Jurkat, Clone E6-1 (cell line): ENCODE measurements around the gene PAM16.
"Not testable (repeated sequence)": the region's sequence is repeated elsewhere in the genome, so short reads cannot be mapped to it uniquely, and the experiment has no call there.

Experiments used
- DNase-seq: peaks from one replicate; pipeline ENCODE4 v3.0.0-alpha.2; 2011; ENCODE audit warnings: low read depth, low spot score
- H3K4me3 ChIP-seq: 2 replicates; pipeline ENCODE4 v1.5.1; 2011; ENCODE audit warnings: mild to moderate bottlenecking, low read length, control low read depth, moderate library complexity

The PAM16 gene

DNA sequence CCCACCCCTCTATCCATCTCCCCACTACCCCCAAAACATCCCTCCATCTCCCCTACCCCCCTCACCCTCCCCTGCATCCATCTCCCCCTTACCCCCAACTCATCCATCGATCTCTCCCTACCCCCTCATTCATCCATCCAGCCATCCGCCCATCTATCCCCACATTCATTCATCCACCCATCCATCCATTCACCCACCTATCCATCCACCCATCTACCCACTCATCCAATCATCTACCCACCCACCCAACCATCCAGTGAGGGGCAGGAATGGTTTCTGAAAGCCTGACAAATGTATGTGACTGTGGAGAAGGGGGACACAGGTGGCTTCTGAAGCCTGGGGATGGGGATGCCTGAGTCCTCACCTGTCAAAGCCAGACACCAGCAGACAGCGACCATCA is 8.8 kb upstream of the PAM16 start:
- DNase-seq, result no peak
- H3K4me3 ChIP-seq, result no peak overlapping the region

DNA sequence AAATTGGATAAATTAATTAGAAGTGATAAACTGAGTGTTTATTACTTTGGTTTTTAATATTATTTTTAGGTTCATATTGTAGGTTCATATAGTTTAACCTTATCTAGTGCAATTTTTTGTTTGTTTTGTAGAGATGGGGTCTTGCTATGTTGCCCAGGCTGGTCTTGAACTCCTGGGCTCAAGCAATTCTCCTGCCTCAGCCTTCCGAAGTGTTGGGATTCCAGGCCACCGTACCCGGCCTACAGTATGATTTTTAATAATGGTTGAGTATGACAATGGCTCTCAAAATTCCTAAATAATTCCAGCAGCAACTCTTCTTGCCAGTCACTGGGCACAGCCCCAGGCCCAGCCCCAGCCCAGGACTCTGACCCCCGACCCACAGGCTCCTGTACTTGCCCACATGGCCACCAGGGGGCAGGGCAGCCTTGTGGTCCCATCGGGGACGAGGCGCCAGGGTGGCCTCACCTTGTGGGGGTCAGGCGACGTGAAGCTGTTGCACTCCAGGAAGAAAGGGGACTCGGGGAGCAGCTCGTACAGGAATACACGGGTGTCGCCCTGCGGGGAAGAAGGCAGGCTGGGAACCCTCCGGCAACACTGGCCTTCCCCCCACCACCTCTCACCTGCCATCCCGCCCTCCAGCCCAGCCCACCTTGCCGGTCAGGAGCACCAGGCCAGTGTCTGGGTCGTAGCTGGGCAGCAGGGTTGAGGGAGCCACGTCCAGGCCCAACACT is 7.9 kb upstream of the PAM16 start:
- H3K4me3 ChIP-seq, result no peak overlapping the region
- no peak for DNase-seq

DNA sequence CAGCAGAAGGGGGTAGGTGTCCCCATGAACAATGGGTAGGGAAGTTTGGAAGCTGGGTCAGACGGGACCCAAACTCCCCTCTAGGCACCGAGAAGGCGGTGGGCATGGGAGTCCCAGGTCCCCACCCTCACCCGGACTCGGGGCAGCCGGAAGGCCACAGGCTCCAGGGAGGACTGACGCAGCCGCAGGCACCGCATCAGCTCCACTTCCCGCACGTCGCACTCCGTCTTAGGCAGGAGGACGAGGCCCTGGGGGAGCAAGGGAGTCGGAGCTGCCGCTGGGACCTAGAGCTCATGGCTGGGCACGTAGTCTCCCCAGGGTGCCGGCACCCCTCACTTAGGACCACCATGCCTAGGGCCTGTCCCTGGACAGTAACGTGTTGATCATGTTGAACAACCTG is 7.1 kb upstream of the PAM16 start:
- no peak for DNase-seq
- H3K4me3 ChIP-seq, result no peak overlapping the region

DNA sequence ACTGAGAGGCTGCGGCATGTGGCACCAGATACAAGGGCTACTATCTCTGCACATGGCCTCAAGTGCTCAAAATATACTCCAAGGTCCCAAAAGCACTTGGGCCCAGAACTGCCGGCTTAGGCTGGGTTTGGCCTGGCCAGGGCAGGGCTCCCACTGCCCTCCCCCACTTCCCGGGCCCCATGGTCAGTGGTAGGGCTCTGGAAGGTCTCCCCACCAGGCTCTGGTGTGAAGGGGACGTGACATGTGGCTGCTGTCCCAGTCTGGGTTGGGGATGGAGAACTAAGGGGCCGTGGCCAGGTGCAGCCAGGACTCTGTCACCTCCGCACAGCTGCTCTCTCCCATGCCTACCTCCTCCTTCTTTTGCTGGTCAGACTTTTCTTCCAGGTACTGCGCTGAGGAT is 5.7 kb upstream of the PAM16 start:
- H3K4me3 ChIP-seq, result no peak overlapping the region
- no peak for DNase-seq

DNA sequence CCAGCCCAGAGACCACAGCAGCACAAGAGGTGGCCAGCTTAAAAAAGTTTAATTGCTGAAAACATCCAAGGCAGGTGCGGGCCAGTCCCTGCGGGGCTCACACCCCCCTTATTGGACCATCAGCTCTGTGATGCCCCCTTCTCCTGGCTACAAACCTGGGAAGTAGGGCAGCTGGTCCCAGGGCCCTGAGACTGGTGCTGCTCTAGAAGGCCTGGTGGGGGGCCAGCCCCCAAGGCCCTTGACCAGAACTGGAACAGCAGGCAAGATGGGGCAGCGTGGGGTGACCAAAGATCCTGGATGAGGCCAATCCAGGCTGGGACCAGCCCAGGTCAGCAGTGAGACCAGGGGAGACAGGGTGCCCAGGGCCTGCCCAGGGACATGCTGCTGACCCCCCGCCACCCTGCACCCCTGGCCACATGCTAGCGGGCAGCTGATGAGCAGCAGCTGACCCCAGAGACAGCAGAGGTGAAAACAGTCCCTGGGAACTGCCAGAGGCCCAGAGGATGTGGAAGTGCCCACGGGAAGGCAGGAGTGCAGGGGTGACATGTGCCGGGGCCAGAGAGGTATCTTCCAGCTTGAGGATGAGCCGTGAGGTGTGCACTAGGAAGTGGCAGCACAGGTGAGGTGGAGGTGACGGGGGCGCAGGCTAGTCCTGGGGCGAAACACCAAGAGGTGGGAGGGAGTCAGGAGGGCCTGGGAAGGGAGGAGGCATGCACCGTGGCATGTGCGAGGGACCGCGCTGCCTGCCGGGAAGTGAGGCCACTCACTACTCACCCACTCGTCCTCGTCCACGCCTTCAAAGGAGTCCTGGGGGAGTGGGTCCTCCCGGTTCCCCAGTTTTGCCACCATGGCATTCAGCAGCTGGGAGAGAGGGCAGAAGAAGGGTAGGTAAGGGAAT is 3.6 kb upstream of the PAM16 start:
- no peak overlapping the region for H3K4me3 ChIP-seq
- DNase-seq, result no peak

DNA sequence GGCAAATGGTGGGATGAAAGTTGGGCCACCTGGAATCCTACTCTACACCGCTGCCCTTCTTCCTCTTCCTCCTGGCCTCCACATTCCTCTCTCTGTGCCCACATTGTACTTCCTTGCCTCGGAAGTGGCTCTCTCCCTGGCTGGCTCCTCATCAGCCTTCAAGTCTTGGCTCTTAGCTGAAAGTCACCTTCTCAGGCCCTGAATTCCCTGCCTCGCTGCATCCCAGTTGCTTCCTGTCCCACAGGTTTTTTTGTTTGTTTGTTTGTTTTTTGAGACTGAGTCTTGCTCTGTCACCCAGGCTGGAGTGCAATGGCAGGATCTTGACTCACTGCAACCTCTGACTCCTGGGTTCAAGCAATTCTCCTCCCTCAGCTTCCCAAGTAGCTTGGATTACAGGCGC is 2.6 kb upstream of the PAM16 start:
- H3K4me3 ChIP-seq, result no peak overlapping the region
- DNase-seq, result no peak

DNA sequence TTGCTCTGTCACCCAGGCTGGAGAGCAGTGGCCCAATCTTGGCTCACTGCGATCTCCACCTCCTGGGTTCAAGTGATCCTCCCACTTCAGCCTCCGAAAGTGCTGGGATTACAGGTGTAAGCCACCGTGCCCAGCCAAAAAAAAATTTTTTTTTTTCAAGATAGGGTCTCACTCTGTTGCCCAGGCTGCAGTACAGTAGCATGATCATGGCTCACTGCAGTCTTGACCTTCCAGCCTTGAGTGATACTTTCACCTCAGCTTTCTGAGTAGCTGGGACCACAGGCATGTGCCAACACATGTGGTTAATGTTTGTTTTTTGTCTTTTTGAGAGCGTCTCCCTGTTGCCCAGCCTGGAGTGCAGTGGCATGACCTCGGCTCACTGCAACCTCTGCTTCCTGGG is 1.7 kb upstream of the PAM16 start:
- no peak for DNase-seq
- H3K4me3 ChIP-seq, result no peak overlapping the region

DNA sequence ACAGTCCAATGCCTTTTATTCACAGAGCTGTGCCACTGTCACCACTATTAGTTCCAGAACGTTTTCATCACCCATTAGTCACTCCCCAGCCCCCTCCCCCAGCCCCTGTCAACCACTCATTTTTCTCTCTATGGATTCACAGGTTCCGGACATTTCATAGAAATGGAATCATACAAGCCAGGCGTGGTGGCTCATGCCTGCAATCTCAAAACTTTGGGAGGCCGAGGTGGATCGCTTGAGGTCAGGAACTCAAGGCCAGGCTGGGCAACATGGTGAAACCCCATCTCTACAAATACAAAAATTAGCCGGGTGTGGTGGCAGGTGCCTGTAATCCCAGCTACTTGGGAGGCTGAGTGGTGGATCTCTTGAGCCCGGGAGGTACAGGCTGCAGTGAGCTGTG is 759 bp upstream of the PAM16 start:
- no peak for DNase-seq
- no peak overlapping the region for H3K4me3 ChIP-seq

DNA sequence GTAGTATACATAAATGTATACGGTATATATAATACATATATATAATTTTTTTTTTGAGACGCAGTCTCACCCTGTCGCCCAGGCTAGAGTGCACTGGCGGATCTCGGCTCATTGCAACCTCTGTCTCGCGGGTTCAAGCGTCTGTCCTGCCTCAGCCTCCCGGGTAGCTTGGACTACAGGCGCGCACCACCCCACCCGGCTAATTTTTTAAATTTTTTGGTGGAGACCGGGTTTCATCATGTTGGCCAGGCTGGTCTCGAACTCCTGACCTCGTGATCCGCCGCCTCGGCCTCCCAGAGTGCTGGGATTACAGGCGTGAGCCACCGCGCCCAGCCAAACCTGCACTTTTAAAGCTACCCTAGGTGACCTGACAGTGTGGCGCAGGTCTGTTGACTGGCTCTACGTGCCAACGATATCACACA is 745 bp downstream of the PAM16 start:
- DNase-seq, result no peak
- peak overlapping the region; percentile 99 for H3K4me3 ChIP-seq

DNA sequence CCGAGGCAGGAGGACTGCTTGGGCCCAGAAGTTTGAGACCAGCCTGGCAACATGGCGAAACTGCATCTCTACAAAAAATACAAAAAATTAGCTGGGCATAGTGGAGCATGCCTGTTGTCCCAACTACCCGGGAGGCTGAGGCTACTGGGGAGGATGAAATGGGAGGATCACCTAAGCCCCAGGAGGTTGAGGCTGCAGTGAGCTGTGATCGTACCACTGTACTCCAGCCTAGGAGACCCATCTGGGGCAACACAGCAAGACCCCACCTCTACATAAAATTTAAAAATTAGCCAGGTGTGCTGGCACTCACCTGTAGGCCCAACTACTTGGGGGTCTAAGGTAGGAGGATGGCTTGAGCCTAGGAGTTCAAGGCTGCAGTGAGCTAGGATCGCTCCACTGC is 1.8 kb downstream of the PAM16 start:
- H3K4me3 ChIP-seq, result no peak overlapping the region
- DNase-seq, result no peak

DNA sequence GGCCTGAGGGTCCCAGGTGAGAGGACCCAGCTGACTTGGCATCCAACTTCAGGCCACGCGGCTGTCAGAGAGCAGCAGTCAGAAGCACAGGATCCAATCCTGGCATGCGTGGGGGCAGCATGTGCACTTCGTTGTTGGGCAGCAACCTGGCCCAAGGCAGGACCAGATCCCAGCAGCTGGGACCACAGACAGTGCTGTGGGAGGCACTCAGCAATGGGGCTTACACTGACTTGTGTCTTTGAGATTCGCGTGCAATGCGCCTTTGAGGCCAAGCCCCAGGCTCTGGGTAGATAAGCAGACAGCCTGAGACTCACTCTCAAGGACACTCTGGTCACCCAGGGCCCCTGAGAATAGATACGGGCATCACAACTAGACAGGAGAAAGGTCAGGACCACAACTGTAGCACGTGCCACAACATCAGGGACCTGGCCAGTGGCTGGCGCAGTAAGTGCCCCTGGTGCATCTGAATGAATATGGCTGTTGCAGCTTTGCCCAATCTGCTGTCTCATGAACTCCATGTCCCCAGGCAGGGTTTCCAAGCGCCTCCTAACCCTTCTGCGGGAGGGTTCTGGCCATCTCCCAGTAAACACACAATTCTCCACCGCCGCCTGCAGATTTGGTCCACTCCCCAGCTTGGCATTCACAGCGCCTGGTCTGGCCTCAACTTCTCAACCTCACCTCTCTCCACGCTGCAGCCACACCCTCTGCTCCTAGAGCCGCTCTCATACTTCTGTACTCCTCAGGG is 3.2 kb downstream of the PAM16 start:
- no peak overlapping the region for H3K4me3 ChIP-seq
- DNase-seq, result no peak

DNA sequence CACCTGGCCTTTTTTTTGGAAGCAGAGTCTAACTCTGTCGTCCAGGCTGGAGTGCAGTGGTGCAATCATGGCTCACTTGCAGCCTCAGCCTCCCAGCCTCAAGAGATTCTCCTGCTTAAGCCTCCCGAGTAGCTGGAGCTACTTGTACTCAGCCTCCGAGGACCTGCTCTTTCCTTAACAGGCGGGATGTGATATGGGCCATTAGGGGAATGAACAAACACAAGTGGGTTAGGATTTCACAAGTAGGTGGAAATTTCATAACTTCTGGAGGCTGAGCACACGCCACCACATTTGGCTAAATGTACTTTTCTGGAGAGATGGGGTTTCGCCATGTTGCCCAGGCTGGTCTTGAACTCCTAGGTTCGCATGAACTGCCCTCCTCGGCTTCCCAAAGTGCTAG is 4.1 kb downstream of the PAM16 start:
- no peak for DNase-seq
- H3K4me3 ChIP-seq, result no peak overlapping the region

DNA sequence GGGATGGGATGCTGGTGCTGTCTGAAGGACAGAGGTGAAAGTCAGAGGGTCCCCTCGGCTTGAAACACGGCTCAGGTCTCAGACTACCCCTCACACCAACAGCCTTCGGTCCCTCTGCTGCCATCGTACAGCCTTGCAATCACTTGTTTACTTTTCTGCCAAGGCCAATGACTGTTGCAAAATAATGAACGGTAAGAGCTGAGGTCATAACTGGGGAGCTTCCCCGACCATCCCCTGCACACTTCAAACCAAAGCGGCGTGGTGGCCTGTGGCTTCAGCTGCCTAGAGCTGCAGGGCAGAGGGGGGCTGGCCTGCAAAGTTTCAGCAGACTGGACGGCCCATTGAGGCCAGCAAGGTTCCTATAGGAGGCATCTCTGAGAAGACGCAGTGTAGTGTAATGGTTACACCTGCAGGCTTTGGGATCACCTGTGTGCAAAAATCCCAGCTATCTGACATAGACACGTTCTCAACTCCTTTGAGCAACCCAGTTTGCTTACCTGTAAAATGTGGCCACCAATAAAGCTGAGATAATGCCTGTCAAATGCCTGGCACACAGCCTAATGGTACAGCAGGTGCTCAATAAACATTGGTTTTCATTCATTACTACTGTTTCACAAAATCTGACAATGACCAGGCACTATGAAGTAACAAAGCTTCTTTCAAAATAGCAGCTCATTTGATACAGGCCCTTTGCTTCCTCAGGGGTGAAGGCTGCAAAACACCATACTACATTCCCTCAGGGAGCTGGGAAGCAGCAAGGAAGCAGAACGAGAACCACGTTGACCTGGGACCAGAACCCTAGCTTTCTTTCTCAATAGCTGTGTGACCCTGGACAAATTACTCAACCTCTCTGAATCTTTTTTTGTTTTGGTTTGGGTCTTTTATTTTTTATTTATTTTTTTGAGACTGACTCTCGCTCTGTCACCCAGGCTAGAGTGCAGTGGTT is 5.0 kb downstream of the PAM16 start:
- H3K4me3 ChIP-seq, result no peak overlapping the region
- DNase-seq, result no peak

DNA sequence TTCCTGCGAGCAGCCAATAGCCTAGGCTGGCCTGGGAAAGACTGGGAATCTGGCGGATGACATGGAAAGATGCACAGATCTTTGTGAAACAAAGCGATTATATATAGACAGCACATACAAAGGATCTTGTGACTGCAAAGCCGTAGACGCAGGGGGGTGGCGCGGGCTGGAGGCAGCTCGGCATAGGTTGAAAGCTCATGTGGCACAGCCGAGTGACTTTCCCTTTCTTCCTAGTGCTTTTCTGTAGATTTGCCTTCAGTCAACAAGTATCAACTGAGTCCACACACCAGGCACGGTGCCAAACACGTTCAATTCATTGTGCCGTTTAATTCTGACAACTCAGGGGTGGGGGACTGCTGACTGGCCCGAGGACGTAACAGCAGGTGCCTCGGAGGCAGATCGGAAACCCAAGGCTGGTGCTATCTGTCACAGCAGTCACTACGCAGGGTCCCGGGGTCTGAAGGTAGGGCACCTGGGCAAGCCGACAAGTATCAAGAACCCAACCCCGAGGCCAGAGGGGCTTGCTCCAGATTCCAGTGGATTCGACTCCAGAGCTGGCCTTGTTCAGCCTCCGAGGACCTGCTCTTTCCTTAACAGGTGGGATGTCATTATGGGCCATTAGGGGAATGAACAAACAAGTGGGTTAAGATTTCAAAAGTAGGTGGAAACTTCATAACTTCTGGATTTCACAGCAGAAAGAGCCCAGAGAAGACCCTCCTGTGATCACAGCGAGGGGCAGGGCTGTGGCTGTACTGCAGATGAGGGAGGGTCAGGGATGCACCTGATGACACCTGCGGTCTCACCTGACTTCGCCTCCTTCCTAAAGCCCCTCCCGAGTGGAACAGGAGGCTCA is 5.9 kb downstream of the PAM16 start:
- no peak overlapping the region for H3K4me3 ChIP-seq
- DNase-seq, result no peak

DNA sequence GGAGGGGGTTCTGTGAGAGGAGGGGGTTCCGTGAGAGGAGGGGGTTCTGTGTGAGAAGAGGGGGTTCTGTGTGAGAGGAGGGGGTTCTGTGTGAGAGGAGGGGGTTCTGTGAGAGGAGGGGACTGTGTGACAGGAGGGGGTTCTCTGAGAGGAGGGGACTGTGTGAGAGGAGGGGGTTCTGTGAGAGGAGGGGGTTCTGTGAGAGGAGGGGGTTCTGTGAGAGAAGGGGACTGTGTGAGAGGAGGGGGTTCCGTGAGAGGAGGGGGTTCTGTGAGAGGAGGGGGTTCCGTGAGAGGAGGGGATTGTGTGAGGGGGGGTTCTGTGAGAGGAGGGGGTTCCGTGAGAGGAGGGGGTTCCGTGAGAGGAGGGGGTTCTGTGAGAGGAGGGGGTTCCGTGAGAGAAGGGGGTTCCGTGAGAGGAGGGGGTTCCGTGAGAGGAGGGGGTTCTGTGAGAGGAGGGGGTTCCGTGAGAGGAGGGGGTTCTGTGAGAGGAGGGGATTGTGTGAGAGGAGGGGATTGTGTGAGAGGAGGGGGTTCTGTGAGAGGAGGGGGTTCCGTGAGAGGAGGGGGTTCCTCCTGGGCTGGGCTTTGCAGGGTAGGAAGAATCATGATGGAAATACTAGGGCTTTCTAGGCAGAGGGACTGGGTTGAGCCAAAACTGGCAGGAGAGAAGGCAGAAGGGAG is 6.7 kb downstream of the PAM16 start:
- H3K4me3 ChIP-seq, DNase-seq: not testable (repeated sequence)

DNA sequence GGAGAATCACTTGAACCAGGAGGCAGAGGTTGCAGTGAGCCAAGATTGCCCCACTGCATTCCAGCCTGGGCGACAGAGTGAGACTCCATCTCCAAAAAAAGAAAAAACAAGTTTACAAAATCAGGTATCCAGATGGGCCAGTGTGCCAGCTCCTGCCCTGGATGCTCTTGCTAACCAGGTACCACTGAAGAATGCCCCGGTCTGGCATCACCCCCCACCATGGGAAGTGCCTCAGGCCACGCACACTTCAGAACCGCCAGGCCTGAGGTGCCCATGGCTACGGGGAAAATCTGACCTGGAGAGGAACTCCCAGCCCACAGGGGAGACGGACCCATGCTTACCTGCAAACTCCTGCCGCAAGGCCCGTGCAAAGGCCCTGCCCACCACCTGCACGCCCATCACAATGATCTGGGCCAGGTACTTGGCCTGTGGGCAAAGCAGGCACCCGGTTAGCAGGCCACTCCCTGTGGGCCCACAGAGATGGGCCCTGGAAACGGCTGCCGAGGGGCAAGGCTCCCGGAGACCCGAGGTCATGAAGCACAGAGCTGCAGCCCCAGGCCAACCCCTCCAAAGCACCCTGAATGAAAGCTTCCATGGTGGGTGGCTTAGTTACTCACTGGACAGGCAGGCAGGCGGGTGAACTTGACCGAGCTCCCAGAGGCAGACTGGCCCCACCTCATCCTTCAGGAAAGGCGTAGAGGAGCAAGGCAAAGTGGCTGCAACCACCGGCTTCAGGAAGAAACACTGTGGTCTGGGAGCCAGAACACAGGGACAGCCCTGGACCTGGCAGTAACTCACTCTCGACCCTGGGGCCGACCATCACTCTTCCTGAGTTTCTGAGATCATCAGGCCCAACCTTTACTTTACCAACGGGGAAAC is 8.0 kb downstream of the PAM16 start:
- no peak for DNase-seq
- H3K4me3 ChIP-seq, result no peak overlapping the region

DNA sequence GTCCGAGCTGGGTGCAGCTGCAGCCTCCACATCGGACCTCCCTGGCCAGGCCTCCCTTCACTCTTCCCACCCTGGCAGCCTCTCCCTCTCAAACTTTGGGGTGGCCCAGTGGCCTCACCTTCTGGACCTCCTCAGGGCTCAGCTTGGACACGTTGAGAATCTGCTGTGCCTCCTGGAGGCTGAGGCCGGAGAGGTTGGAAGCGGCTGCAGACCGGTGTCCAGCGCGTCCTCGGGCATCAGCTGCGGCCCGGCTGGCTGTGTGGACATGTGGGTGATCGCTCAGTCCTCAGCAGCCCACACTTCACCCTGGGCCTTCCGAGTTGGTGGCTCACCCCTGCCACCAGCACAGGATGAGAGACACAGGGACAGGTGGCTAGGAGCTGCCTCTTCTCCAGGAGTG is 9.9 kb downstream of the PAM16 start:
- no peak overlapping the region for H3K4me3 ChIP-seq

More for the DNA sequence above, 9.9 kb downstream of the PAM16 start:
- no peak for DNase-seq
